ENCODE data around the gene KLF13. TPM values are rescaled to one million over a fixed set of nuclear protein-coding genes. Genes with fewer than 3 reads are reported as not detected.

The KLF13 gene
- total RNA-seq, 2 experiments from 2014 or later, result 163 to 175 TPM

DNA sequence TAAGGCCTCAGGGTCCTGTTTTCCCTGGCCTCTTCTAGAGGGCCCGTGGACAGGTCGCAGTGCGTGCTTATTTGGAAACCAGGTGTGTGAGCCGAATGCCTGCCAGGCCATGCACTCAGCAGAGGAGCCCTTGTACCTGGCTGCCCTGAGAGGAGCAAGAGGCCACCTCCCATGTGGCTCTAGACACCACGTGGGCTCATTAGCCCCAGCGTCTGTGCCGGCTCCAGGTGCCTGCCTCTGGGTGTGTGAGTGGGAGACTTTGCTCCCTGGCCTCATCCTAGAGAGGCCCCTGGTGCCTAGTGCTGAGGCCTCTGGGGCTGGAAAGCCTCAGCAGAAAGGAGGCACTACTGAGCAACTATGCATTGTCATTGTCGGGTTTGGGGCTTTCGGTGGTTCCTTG, 50.4 kb downstream of the KLF13 start:
- Mint-ChIP-seq H3K4me3 (no peak overlapping the region), H3K4me1 (ENCODE audit: low read depth) (peaks cover 64% of the 10 kb centered on the region), H3K27me3 (no peaks in the 10 kb centered on the region), H3K9me3 (no peaks in the 10 kb centered on the region), H3K27ac (no peak overlapping the region), H3K36me3 (ENCODE audit: low read depth) (peaks cover 70% of the 10 kb centered on the region)
- CTCF ChIA-PET, result interaction anchor here (0.8 to 2.5 kb wide), 3 partner anchors 10 to 57 kb away, joined by 3 to 14 read pairs (median 13); no protein-coding TSS in a partner anchor
- intact Hi-C loops (cut with micrococcal nuclease), result no loop called here
- TF ChIP-seq CTCF (IDR thresholded peaks at IDR 0.05), result no peak
- ATAC-seq (peak; percentile 7), DNase-seq (no peak)
- POLR2A ChIA-PET, result interaction anchor here (1.1 to 3.7 kb wide), 3 partner anchors 10 to 58 kb away, joined by 3 to 33 read pairs (median 6); no protein-coding TSS in a partner anchor

DNA sequence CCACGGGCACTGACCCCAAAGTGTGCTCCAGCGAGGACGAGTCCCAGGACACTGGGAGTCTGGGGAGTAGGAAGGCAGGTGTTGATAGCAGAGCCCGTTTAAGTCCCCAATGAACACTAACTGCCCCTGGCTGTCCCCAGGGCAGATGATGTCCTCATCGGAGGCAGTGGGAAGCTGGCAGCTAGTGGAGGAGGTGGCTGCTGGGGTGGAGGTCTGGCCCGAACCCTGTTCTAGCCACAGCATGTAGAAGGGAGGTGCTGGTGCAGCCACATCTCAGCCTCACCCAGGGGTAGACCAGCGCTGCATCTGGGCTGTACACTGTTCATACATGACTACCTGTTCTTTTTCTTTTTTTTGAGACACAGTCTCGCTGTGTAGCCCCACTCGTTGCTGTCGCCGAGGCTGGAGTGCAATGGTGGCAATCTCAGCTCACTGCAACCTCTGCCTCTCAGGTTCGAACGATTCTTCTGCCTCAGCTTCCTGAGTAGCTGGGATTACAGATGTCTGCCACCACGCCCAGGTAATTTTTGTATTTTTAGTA, 51.8 kb downstream of the KLF13 start:
- Mint-ChIP-seq H3K27ac (peak overlapping the region; percentile 82), H3K9me3 (no peaks in the 10 kb centered on the region), H3K4me1 (ENCODE audit: low read depth) (peaks cover 64% of the 10 kb centered on the region), H3K36me3 (ENCODE audit: low read depth) (peaks cover 58% of the 10 kb centered on the region), H3K27me3 (no peaks in the 10 kb centered on the region), H3K4me3 (no peak overlapping the region)
- ATAC-seq (peak; percentile 26), DNase-seq (no peak)
- intact Hi-C loops (cut with micrococcal nuclease), result no loop called here
- ChIA-PET POLR2A (interaction anchor here (0.8 to 3.7 kb wide), 5 partner anchors 10 to 32 kb away, joined by 3 to 33 read pairs (median 4); no protein-coding TSS in a partner anchor), CTCF (interaction anchor here (1.4 to 2.5 kb wide), 8 partner anchors 10 to 112 kb away, joined by 3 to 14 read pairs (median 6); no protein-coding TSS in a partner anchor)
- no peak for TF ChIP-seq CTCF (IDR thresholded peaks at IDR 0.05)

GRCh38 chr15:31379042-31379441, 52.4 kb downstream of the KLF13 start:
- H3K27ac Mint-ChIP-seq, result peak overlapping the region; percentile 82
- ChIA-PET POLR2A (interaction anchor here (1.4 to 3.7 kb wide), 2 partner anchors 12 to 13 kb away, joined by 4 to 33 read pairs; no protein-coding TSS in a partner anchor), CTCF (interaction anchor here (1.4 to 2.5 kb wide), 6 partner anchors 10 to 111 kb away, joined by 3 to 14 read pairs (median 6); no protein-coding TSS in a partner anchor)
- no peak overlapping the region for H3K4me3 Mint-ChIP-seq
- peak; percentile 61 for DNase-seq
- no peaks in the 10 kb centered on the region for H3K9me3 Mint-ChIP-seq
- no peaks in the 10 kb centered on the region for H3K27me3 Mint-ChIP-seq
- peak; percentile 58 for ATAC-seq
- H3K4me1 Mint-ChIP-seq (ENCODE audit: low read depth), result peaks cover 60% of the 10 kb centered on the region
- H3K36me3 Mint-ChIP-seq (ENCODE audit: low read depth), result peaks cover 52% of the 10 kb centered on the region
- intact Hi-C loops (cut with micrococcal nuclease), result no loop called here
- no peak for TF ChIP-seq CTCF (IDR thresholded peaks at IDR 0.05)

DNA sequence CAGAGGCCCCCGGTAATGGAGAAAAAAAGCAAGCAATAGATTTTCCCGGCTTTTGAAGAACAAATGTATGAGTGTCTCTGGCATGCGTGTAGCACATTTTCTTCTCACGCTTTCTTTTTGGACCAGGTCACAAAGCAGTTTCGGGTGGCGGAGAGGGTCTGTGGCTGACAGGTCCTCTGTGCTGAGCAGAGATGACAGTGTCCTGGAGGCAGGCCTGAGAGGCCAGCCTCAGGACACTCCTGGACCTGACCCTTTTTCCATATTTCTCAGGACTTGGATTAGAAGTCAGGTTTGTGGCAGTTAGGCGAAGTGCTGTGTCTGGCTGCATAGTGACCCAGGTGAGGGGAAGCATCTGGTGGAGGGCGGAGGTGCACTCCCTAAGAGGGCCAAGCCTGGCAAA, 52.9 kb downstream of the KLF13 start:
- Mint-ChIP-seq H3K27ac (peak overlapping the region; percentile 49), H3K27me3 (no peaks in the 10 kb centered on the region), H3K9me3 (no peaks in the 10 kb centered on the region), H3K4me1 (ENCODE audit: low read depth) (peaks cover 58% of the 10 kb centered on the region), H3K4me3 (no peak overlapping the region), H3K36me3 (ENCODE audit: low read depth) (peaks cover 48% of the 10 kb centered on the region)
- intact Hi-C loops (cut with micrococcal nuclease), result no loop called here
- TF ChIP-seq CTCF (IDR thresholded peaks at IDR 0.05), result no peak
- DNase-seq (no peak), ATAC-seq (no peak)
- ChIA-PET CTCF (interaction anchor here (2.5 kb wide), 1 partner anchor 55 kb away, joined by 13 read pairs; no protein-coding TSS in a partner anchor), POLR2A (interaction anchor here (3.7 kb wide), 1 partner anchor 13 kb away, joined by 33 read pairs; no protein-coding TSS in a partner anchor)
